Measurements from ENCODE around the gene ORC3. TPM values are rescaled to one million over a fixed set of nuclear protein-coding genes. Genes with fewer than 3 reads are reported as not detected.

ORC3 gene
- total RNA-seq, 1 experiment from 2014 or later = 52.9 TPM

GRCh38 chr6:87600576-87600975 lies 10.6 kb downstream of the ORC3 start:
- no peak overlapping the region for H3K4ac ChIP-seq (ENCODE audit: low read depth, low read length)
- H3K56ac ChIP-seq (ENCODE audit: insufficient read length, low read depth, low read length) = no peak overlapping the region
- no peak overlapping the region for H3K23ac ChIP-seq (ENCODE audit: insufficient read length, low read depth, low read length)
- H3K79me2 ChIP-seq (ENCODE audit: insufficient read depth, low read length) = no peaks in the 10 kb centered on the region
- H3K27me3 Mint-ChIP-seq (ENCODE audit: low read depth) = no peaks in the 10 kb centered on the region
- H2BK5ac ChIP-seq (ENCODE audit: insufficient read length, low read length) = no peak overlapping the region
- no peaks in the 10 kb centered on the region for H3K4me1 ChIP-seq (ENCODE audit: insufficient read depth, low read length)
- no peaks in the 10 kb centered on the region for H3K79me1 ChIP-seq (ENCODE audit: insufficient read depth, low read depth, low read length, poor library complexity, severe bottlenecking)
- no peak overlapping the region for H3K27ac ChIP-seq (ENCODE audit: insufficient read length, low read depth, low read length)
- no peak overlapping the region for H2BK15ac ChIP-seq (ENCODE audit: low read depth, low read length)
- no peak overlapping the region for H3T11ph ChIP-seq (ENCODE audit: low read length)
- H4K20me1 ChIP-seq (ENCODE audit: control insufficient read depth, insufficient read depth, insufficient read length) = no peaks in the 10 kb centered on the region
- H2BK20ac ChIP-seq (ENCODE audit: low read depth, low read length, poor library complexity, severe bottlenecking) = no peak overlapping the region
- peaks cover 12 to 22% of the 10 kb centered on the region in 2 experiments for H3K4me1 Mint-ChIP-seq
- H2BK120ac ChIP-seq (ENCODE audit: low read depth, low read length, poor library complexity, severe bottlenecking) = no peak overlapping the region
- no peaks in the 10 kb centered on the region for H3K27me3 ChIP-seq (ENCODE audit: insufficient read depth, low read length)
- no peak overlapping the region for H3K4me3 Mint-ChIP-seq
- no peak overlapping the region for H2BK12ac ChIP-seq (ENCODE audit: insufficient read length, low read depth, low read length)
- no peaks in the 10 kb centered on the region for H3K23me2 ChIP-seq (ENCODE audit: insufficient read length, low read depth, low read length, poor library complexity, severe bottlenecking)
- TF ChIP-seq CTCF (conservative IDR thresholded peaks at IDR 0.05) = no peak
- H2AK5ac ChIP-seq (ENCODE audit: insufficient read length, low read length) = no peak overlapping the region
- no peak overlapping the region for H4K91ac ChIP-seq (ENCODE audit: insufficient read length, low read depth, low read length)
- no peak overlapping the region for H3K18ac ChIP-seq (ENCODE audit: insufficient read length, low read depth, low read length)
- no peak overlapping the region for H3K9ac ChIP-seq (ENCODE audit: extremely low read depth, insufficient read length, low read length)
- peaks cover 5 to 30% (median 20%) of the 10 kb centered on the region in 3 experiments; a peak in 5 of 7 replicates for H3K36me3 Mint-ChIP-seq (ENCODE audit: insufficient read depth in 1 of 3, low read depth in 3 of 3)
- no peak overlapping the region for H4K8ac ChIP-seq (replicated peaks; ENCODE audit: insufficient read length, low read depth, low read length)
- no peak overlapping the region for H3K27ac Mint-ChIP-seq
- no CpG with 5 or more reads among the region's 1 CpG for whole genome bisulfite sequencing (ENCODE audit: extremely low coverage, insufficient read length, low lambda C conversion rate)
- H3K14ac ChIP-seq (ENCODE audit: insufficient read depth, low read length) = no peak overlapping the region
- DNase-seq = no peak
- H4K5ac ChIP-seq (ENCODE audit: insufficient read length, low read depth, low read length) = no peak overlapping the region
- no peak overlapping the region for H3K4me2 ChIP-seq (ENCODE audit: insufficient read depth, insufficient read length, low read length)
- no peak overlapping the region for H2AFZ ChIP-seq (ENCODE audit: low read length)
- H3K9me3 Mint-ChIP-seq = no peaks in the 10 kb centered on the region
- no peaks in the 10 kb centered on the region for H3K9me3 ChIP-seq (ENCODE audit: control insufficient read depth, low read depth, low read length)
